ENCODE data around the gene NPVF. TPM values are rescaled to one million over a fixed set of nuclear protein-coding genes. Genes with fewer than 3 reads are reported as not detected.

The NPVF gene
- total RNA-seq, 4 donors from 2014 or later = not detected

- Histone ChIP-seq H3K4me3 (no peak overlapping the region), H3K4me1 (peaks cover 0 to 5% of the 10 kb centered on the region in 2 donors), H3K9me3 (no peaks in the 10 kb centered on the region), H3K36me3 (no peaks in the 10 kb centered on the region), H3K27me3 (no peaks in the 10 kb centered on the region), H3K27ac (no peak overlapping the region)
- no peak for TF ChIP-seq POLR2A (IDR thresholded peaks at IDR 0.05)
- TF ChIP-seq CTCF (IDR thresholded peaks at IDR 0.05 in 4 of 5, conservative IDR thresholded peaks at IDR 0.05 in 1 of 5) = no peak
- intact Hi-C loops (cut with DNase I; ENCODE audit: low total_unique reads) = no loop called here
- DNase-seq (no peak), ATAC-seq (no peak)
- in situ Hi-C loops (cut with MboI; ENCODE audit: low sequenced_read_pairs in 4 of 4) = no loop called here
Observed at GRCh38 chr7:25240896-25241295, 12.6 kb upstream of the NPVF start.

GRCh38 chr7:25240340-25240739 lies 12.1 kb upstream of the NPVF start:
- Histone ChIP-seq H3K27ac (no peak overlapping the region), H3K36me3 (no peaks in the 10 kb centered on the region), H3K4me1 (peaks cover 0 to 5% of the 10 kb centered on the region in 2 donors), H3K27me3 (no peaks in the 10 kb centered on the region), H3K9me3 (no peaks in the 10 kb centered on the region), H3K4me3 (no peak overlapping the region)
- TF ChIP-seq CTCF (IDR thresholded peaks at IDR 0.05 in 4 of 5, conservative IDR thresholded peaks at IDR 0.05 in 1 of 5) = no peak
- intact Hi-C loops (cut with DNase I; ENCODE audit: low total_unique reads) (no loop called here), in situ Hi-C loops (cut with MboI; ENCODE audit: low sequenced_read_pairs in 4 of 4) (no loop called here)
- DNase-seq (peak; percentile 29 to 67), ATAC-seq (peak; percentile 79 to 81)

GRCh38 chr7:25239888-25240287 lies 11.6 kb upstream of the NPVF start:
- in situ Hi-C loops (cut with MboI; ENCODE audit: low sequenced_read_pairs in 4 of 4) (no loop called here), intact Hi-C loops (cut with DNase I; ENCODE audit: low total_unique reads) (no loop called here)
- ATAC-seq (no peak), DNase-seq (no peak)
- Histone ChIP-seq H3K27ac (no peak overlapping the region), H3K4me3 (no peak overlapping the region), H3K4me1 (peaks cover 0 to 5% of the 10 kb centered on the region in 2 donors), H3K36me3 (no peaks in the 10 kb centered on the region), H3K27me3 (no peaks in the 10 kb centered on the region), H3K9me3 (no peaks in the 10 kb centered on the region)
- TF ChIP-seq CTCF (IDR thresholded peaks at IDR 0.05 in 4 of 5, conservative IDR thresholded peaks at IDR 0.05 in 1 of 5) (no peak), POLR2A (IDR thresholded peaks at IDR 0.05) (no peak)

GRCh38 chr7:25238066-25238725 lies 9.9 kb upstream of the NPVF start:
- Histone ChIP-seq H3K27ac (no peak overlapping the region), H3K9me3 (no peaks in the 10 kb centered on the region), H3K27me3 (no peaks in the 10 kb centered on the region), H3K36me3 (no peaks in the 10 kb centered on the region), H3K4me1 (peaks cover 0 to 5% of the 10 kb centered on the region in 2 donors), H3K4me3 (no peak overlapping the region)
- no peak for DNase-seq
- no peak for ATAC-seq
- in situ Hi-C loops (cut with MboI; ENCODE audit: low sequenced_read_pairs in 4 of 4) = no loop called here
- TF ChIP-seq POLR2A (IDR thresholded peaks at IDR 0.05) = no peak
- TF ChIP-seq CTCF (IDR thresholded peaks at IDR 0.05 in 4 of 5, conservative IDR thresholded peaks at IDR 0.05 in 1 of 5) = no peak
- intact Hi-C loops (cut with DNase I; ENCODE audit: low total_unique reads) = no loop called here

- in situ Hi-C loops (cut with MboI; ENCODE audit: low sequenced_read_pairs in 4 of 4) = no loop called here
- no peak for DNase-seq
- intact Hi-C loops (cut with DNase I; ENCODE audit: low total_unique reads) = no loop called here
- TF ChIP-seq CTCF (IDR thresholded peaks at IDR 0.05 in 4 of 5, conservative IDR thresholded peaks at IDR 0.05 in 1 of 5) (no peak), POLR2A (IDR thresholded peaks at IDR 0.05) (no peak)
- Histone ChIP-seq H3K36me3 (no peaks in the 10 kb centered on the region), H3K4me1 (peaks cover 0 to under 1% of the 10 kb centered on the region in 2 donors), H3K27me3 (no peaks in the 10 kb centered on the region), H3K4me3 (no peak overlapping the region), H3K27ac (no peak overlapping the region), H3K9me3 (no peaks in the 10 kb centered on the region)
- ATAC-seq = no peak
Observed at GRCh38 chr7:25235471-25235870, 7.2 kb upstream of the NPVF start.

All from gastrocnemius medialis (tissue), 4 donors.